ENCODE data around the gene ZP1.

ZP1 gene

DNA sequence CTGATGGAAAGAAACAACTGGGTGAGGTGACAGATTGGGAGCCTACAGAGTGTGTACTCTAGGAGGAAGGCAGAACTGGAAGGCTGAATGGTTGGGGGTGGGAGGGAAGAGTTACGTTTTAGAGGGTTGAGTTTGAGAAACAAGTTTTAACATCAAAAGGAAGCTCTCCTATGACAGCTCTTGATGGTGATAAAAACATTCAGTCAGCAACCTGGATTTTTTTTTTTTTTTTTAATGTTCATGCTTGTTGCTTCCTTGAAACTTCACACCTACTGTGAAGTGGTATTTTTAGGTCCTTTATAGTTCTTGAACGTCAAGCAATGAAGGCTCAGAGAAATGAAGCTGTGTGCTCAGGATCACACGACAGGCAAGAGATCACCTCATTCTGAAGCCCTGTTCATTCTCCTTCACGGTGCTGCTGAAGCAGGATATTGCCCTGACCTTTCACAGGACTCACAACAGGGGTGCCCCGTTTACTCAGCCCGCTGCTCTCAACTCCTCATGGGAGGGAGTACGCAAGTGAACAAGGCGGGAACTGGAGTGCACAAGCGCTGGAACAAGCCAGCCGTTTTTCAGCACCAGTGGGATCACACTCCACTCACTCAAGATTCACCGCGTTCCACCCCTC is 45.0 kb downstream of the ZP1 start:
- DNase-seq, result peak in 1 of 2 donors; percentile 14

DNA sequence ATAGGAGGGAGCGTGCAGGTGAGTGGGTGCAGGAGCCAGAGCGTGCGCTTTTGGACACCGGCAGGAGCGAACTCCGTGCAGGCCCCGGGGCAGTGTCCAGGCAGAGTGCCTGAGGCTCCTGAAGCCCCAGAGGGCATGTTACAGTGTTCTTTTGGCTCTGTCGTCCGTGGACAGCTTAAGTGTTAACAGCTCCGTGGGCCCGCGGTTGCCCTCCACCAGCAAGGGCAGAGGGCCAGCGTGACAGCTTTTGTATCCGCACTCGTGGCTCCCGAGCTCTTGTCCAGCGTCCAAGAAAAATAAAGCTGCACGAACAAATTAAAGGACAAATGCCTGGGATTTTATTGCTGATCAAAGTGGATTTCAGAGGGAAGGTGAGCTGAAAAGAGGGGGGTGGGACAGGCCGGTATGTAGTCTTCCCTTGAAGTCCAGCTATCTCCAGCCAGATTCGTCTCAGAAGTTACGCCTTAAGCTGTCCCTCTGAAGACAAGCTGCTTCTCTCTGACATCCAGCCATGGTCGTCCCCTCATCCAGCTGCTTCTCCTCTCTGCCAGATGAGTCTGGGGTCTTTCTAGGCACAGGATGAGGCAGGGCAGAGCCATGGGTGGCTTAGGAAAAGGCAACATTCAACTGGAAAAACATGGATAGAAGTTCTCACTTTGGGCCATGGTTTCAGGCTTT is 45.6 kb downstream of the ZP1 start:
- no peak for DNase-seq

- DNase-seq, result peak; percentile 83 to 89
Observed at GRCh38 chr11:60913793-60914632, 46.7 kb downstream of the ZP1 start, which contains the start of gene TMEM109. Gene TMEM109 (plus strand): TSS chr11:60914158. CDS start chr11:60919694, 5,536 bp downstream.

DNA sequence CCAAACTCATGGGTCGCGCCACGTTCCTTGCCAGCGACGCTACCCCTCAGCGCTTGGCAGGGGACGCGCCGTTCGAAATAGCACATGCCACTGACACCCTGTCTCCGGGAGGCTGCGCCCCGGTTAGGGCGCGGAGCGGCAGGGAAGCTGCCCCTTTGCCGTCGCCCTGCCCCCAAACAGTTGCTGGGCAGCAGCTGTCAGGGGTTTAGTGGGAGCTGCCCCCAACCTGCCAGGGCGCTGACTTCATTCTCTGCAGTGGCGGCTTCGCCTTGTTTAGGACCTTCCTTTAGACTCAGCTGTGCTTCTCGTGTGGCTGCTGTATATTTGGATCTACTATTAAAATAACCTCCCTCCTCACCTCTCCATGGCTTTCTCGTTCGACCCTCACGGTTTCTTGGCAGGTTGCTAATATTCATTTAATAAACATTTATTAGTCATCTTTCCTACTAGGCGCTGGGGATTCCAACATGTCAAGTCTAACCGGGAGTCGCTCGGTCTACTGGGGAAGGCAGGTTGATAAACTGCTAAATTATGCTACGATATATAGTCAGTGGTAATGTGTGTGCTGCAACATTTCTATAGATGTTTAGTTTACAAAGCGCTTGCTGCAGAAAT is 47.4 kb downstream of the ZP1 start:
- DNase-seq, result peak; percentile 26 to 29

- DNase-seq, result peak; percentile 72 to 74
Observed at GRCh38 chr11:60915248-60915914, 48.0 kb downstream of the ZP1 start.

DNA sequence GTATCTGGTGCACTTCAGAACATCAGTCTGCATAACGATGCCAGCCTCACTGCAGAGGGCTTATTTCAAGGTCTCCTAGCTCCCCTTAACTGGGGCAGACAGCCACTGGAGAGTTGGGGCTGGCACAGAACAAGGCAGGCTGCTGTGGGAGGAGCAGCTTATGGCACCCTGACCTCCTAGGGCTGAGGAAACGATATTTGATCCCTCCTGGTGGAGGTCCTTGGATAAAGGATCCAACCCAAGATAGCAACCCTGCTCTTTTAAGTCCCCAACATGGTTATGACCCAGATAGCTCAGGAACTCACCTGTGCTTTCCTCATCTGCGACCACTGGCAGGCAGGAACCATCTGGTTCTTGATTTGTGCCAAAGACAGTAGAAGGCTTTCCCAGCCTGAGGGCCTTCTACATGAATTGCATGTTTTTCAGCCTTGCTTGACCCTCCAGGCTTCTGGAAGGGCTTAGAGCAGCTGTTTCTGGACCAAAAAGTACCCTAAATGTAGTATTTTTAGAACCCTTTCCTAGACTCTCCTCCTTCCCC is 49.4 kb downstream of the ZP1 start:
- no peak for DNase-seq

DNA sequence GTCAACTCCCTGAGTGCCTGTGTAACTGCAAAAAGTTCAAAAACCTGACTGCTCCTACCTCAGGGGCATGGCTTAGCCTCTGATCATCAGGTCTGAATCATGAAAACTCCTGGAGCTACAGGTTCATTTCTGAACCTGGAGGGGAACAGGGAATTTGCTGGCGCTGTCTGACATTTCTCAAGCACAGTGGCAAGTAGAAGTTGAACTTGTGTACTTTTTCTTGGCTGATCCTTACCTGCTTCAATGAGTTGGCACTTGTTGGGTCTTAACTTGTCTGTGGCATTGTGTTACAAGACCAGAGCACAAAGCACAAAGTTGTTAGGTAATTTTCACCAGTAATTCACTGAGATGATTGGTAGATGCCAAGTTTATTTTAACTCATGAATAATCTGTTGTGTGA is 49.9 kb downstream of the ZP1 start:
- DNase-seq, result no peak

GRCh38 chr11:60918251-60918938 is 51.1 kb downstream of the ZP1 start:
- DNase-seq, result no peak

- no peak for DNase-seq
Observed at GRCh38 chr11:60918939-60919265, 51.6 kb downstream of the ZP1 start.

DNA sequence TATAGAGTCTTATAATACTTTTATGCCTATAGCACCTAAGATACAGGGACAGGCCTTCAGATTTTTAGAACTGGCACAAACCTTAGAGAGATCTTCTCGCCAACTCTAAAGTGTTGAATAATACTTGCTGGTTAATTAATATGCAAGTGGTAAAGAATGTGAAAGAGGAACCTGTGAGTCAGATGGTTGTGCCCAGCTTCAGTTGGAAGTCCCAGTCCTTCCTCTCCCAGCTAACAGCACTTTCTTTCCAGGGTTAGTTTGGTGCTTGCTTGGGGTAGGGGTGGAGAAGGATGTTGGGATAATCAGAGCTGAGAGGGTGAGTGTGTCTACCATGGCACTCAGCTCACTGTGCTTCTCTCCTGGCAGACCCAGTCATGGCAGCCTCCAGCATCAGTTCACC is 52.0 kb downstream of the ZP1 start:
- no peak for DNase-seq

DNA sequence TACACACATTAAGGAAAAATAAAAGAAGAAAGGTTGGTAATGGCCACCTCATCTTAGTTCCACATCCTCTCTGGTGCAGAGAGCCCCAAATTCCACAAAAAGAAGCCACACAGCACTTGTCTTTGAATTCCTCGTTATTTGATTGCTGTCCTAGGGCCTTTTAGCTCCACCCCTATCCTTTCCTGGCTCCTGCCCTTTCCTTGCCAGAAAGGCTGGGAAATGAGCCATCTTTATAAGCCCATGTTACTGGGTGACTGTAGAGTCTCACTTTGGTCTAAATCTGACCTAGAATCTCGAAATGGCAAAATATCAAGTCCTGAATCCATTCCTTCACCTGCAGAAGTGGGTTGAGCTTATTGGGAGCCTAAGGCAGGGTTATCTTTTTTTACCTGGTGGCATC is 52.6 kb downstream of the ZP1 start:
- no peak for DNase-seq

GRCh38 chr11:60921259-60921658 is 53.9 kb downstream of the ZP1 start:
- DNase-seq, result no peak

GRCh38 chr11:60921777-60922335 is 54.5 kb downstream of the ZP1 start:
- no peak for DNase-seq

- no peak for DNase-seq
Observed at GRCh38 chr11:60922906-60923305, 55.6 kb downstream of the ZP1 start.

- no peak for DNase-seq
Observed at GRCh38 chr11:60923326-60923725, 56.0 kb downstream of the ZP1 start.

DNA sequence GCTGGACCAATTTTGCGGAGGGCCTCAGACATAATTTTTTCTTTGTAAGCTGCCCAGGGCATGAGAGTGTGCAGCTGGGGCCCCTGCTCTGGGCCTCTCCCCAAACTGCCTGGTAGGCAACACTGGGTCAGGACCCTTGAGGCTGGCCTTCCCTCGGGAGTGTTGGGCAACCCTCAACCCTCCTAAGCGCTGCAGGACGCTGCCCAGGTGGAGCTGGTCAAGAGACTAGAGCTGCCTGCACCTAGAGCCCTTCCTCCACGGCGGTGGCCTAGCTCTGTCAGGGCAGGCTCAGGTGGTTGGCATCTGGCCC is 56.4 kb downstream of the ZP1 start:
- no peak for DNase-seq

DNA sequence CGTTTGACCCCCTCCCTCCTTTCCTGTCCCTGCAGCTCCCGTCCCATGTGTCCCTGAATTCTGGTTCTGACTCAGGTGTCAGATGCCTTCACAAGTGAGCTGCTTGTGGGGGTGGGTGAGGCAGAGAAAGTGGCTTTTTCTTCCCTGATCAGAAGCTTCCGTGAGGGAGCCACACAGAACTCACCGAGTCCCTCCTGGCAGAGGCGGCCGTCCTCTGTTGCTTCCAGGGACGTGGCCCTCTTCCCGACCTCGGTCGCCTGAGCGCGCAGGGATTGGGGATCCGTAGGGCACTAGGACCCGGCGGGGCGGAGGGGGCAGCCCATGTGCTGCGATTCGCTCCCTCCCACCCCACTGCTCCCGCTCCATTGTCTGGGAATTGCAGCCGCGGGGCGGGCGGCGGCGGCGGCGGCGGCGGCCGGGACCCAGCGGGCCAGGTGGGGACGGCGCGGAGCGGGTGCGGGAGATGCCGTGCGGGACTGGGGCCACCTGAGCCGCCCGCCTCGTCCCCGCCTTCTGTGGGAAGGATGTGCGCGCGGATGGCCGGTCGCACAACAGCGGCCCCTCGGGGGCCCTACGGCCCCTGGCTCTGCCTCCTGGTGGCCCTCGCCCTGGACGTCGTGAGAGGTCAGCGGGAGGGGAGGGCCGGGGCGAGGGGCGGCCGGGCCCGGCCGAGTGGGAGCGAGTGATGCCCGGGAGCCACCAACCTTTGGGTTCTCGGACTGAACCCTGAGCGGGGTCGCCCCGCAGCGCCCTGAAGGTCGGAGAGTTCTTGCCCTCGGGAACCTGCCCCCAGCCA is 57.0 kb downstream of the ZP1 start, which contains the start of gene TMEM132A:
Gene TMEM132A, plus strand, starts transcription at position 351 of the 796 bp plus-strand sequence. Its CDS starts 174 bp downstream, at position 525.
- peak in 1 of 2 donors; percentile 14 for DNase-seq

All from activated CD4-positive, alpha-beta T cell treated with anti-CD3 and anti-CD28 coated beads for 4 hours (primary cell).